ENCODE measurements around the gene HLCS. TPM values are rescaled to one million over a fixed set of nuclear protein-coding genes. Genes with fewer than 3 reads are reported as not detected.
A peak's percentile ranks its signal among the peaks of the same experiment; 100 is the strongest.

HLCS gene
- total and polyA plus RNA-seq, 4 donors = 12.5 to 28.8 (median 15.7) TPM

- Histone ChIP-seq H3K27ac (ENCODE audit: low read depth, low read length) (no peak overlapping the region), H3K9me3 (ENCODE audit: control insufficient read depth, insufficient read depth, low read length) (no peaks in the 10 kb centered on the region), H3K4me1 (ENCODE audit: control insufficient read depth, insufficient read depth, low read length) (no peaks in the 10 kb centered on the region), H3K27me3 (ENCODE audit: control insufficient read depth, insufficient read depth, low read length) (no peaks in the 10 kb centered on the region), H3K36me3 (ENCODE audit: control insufficient read depth, insufficient read depth, low read length) (peaks cover 9% of the 10 kb centered on the region), H3K4me3 (ENCODE audit: low read depth, low read length) (no peak overlapping the region)
- no peak for DNase-seq (ENCODE audit: low read depth in 4 of 6, low spot score in 6 of 6)
- 67% methylated on average over 1 of the region's 4 CpGs for WGBS (ENCODE audit: insufficient coverage)
Measured at GRCh38 chr21:36918291-36918690, 48.2 kb downstream of the HLCS start.

- 71% methylated on average over 4 of the region's 8 CpGs for WGBS (ENCODE audit: insufficient coverage)
Measured at GRCh38 chr21:36917471-36918158, 48.9 kb downstream of the HLCS start.

GRCh38 chr21:36916718-36917117 is 49.8 kb downstream of the HLCS start:
- Histone ChIP-seq H3K9me3 (ENCODE audit: control insufficient read depth, insufficient read depth, low read length) (no peaks in the 10 kb centered on the region), H3K4me3 (ENCODE audit: low read depth, low read length) (no peak overlapping the region), H3K27me3 (ENCODE audit: control insufficient read depth, insufficient read depth, low read length) (no peaks in the 10 kb centered on the region), H3K36me3 (ENCODE audit: control insufficient read depth, insufficient read depth, low read length) (peaks cover 6% of the 10 kb centered on the region), H3K4me1 (ENCODE audit: control insufficient read depth, insufficient read depth, low read length) (no peaks in the 10 kb centered on the region), H3K27ac (ENCODE audit: low read depth, low read length) (no peak overlapping the region)
- WGBS (ENCODE audit: insufficient coverage) = no CpG with 5 or more reads among the region's 3 CpGs
- no peak for DNase-seq (ENCODE audit: low read depth in 4 of 6, low spot score in 6 of 6)

More at GRCh38 chr21:36917471-36918158, 48.9 kb downstream of the HLCS start:
- peak in 3 of 6 donors; percentile 14 to 54 (median 50) for DNase-seq (ENCODE audit: low read depth in 4 of 6, low spot score in 6 of 6)
- H3K4me1 ChIP-seq (ENCODE audit: control insufficient read depth, insufficient read depth, low read length) = no peaks in the 10 kb centered on the region
- H3K27ac ChIP-seq (ENCODE audit: low read depth, low read length) = no peak overlapping the region
- H3K27me3 ChIP-seq (ENCODE audit: control insufficient read depth, insufficient read depth, low read length) = no peaks in the 10 kb centered on the region
- H3K4me3 ChIP-seq (ENCODE audit: low read depth, low read length) = no peak overlapping the region
- H3K36me3 ChIP-seq (ENCODE audit: control insufficient read depth, insufficient read depth, low read length) = peaks cover 6% of the 10 kb centered on the region
- no peaks in the 10 kb centered on the region for H3K9me3 ChIP-seq (ENCODE audit: control insufficient read depth, insufficient read depth, low read length)

GRCh38 chr21:36915696-36916245 is 50.7 kb downstream of the HLCS start:
- 82% methylated on average over 4 of the region's 8 CpGs for WGBS (ENCODE audit: insufficient coverage)
- DNase-seq (ENCODE audit: low read depth in 4 of 6, low spot score in 6 of 6) = no peak

GRCh38 chr21:36915014-36915695 is 51.3 kb downstream of the HLCS start:
- Histone ChIP-seq H3K36me3 (ENCODE audit: control insufficient read depth, insufficient read depth, low read length) (peaks cover 6% of the 10 kb centered on the region), H3K9me3 (ENCODE audit: control insufficient read depth, insufficient read depth, low read length) (no peaks in the 10 kb centered on the region), H3K4me1 (ENCODE audit: control insufficient read depth, insufficient read depth, low read length) (peaks cover 6% of the 10 kb centered on the region), H3K4me3 (ENCODE audit: low read depth, low read length) (no peak overlapping the region), H3K27me3 (ENCODE audit: control insufficient read depth, insufficient read depth, low read length) (no peaks in the 10 kb centered on the region), H3K27ac (ENCODE audit: low read depth, low read length) (no peak overlapping the region)
- 86% methylated on average over 8 of the region's 17 CpGs for WGBS (ENCODE audit: insufficient coverage)
- DNase-seq (ENCODE audit: low read depth in 4 of 6, low spot score in 6 of 6) = no peak

More at GRCh38 chr21:36915696-36916245, 50.7 kb downstream of the HLCS start:
- H3K27ac ChIP-seq (ENCODE audit: low read depth, low read length) = no peak overlapping the region
- no peak overlapping the region for H3K4me3 ChIP-seq (ENCODE audit: low read depth, low read length)
- peaks cover 6% of the 10 kb centered on the region for H3K36me3 ChIP-seq (ENCODE audit: control insufficient read depth, insufficient read depth, low read length)
- no peaks in the 10 kb centered on the region for H3K27me3 ChIP-seq (ENCODE audit: control insufficient read depth, insufficient read depth, low read length)
- H3K9me3 ChIP-seq (ENCODE audit: control insufficient read depth, insufficient read depth, low read length) = no peaks in the 10 kb centered on the region
- H3K4me1 ChIP-seq (ENCODE audit: control insufficient read depth, insufficient read depth, low read length) = peaks cover 5% of the 10 kb centered on the region

GRCh38 chr21:36914244-36915013 is 52.0 kb downstream of the HLCS start:
- peaks cover 6% of the 10 kb centered on the region for H3K4me1 ChIP-seq (ENCODE audit: control insufficient read depth, insufficient read depth, low read length)
- H3K4me3 ChIP-seq (ENCODE audit: low read depth, low read length) = no peak overlapping the region
- H3K27me3 ChIP-seq (ENCODE audit: control insufficient read depth, insufficient read depth, low read length) = no peaks in the 10 kb centered on the region
- no peak overlapping the region for H3K27ac ChIP-seq (ENCODE audit: low read depth, low read length)
- DNase-seq (ENCODE audit: low read depth in 4 of 6, low spot score in 6 of 6) = no peak
- WGBS (ENCODE audit: insufficient coverage) = 85% methylated on average over 15 of the region's 18 CpGs
- H3K9me3 ChIP-seq (ENCODE audit: control insufficient read depth, insufficient read depth, low read length) = no peaks in the 10 kb centered on the region
- peaks cover 6% of the 10 kb centered on the region for H3K36me3 ChIP-seq (ENCODE audit: control insufficient read depth, insufficient read depth, low read length)

GRCh38 chr21:36913247-36914169 is 53.0 kb downstream of the HLCS start:
- no peak overlapping the region for H3K4me3 ChIP-seq (ENCODE audit: low read depth, low read length)
- peaks cover 6% of the 10 kb centered on the region for H3K36me3 ChIP-seq (ENCODE audit: control insufficient read depth, insufficient read depth, low read length)
- no peaks in the 10 kb centered on the region for H3K9me3 ChIP-seq (ENCODE audit: control insufficient read depth, insufficient read depth, low read length)
- no peak overlapping the region for H3K27ac ChIP-seq (ENCODE audit: low read depth, low read length)
- H3K4me1 ChIP-seq (ENCODE audit: control insufficient read depth, insufficient read depth, low read length) = peaks cover 6% of the 10 kb centered on the region
- no peak for DNase-seq (ENCODE audit: low read depth in 4 of 6, low spot score in 6 of 6)
- no peaks in the 10 kb centered on the region for H3K27me3 ChIP-seq (ENCODE audit: control insufficient read depth, insufficient read depth, low read length)
- WGBS (ENCODE audit: insufficient coverage) = 98% methylated on average over 4 of the region's 8 CpGs

- H3K36me3 ChIP-seq (ENCODE audit: control insufficient read depth, insufficient read depth, low read length) = peaks cover 6% of the 10 kb centered on the region
- H3K9me3 ChIP-seq (ENCODE audit: control insufficient read depth, insufficient read depth, low read length) = no peaks in the 10 kb centered on the region
- WGBS (ENCODE audit: insufficient coverage) = 74% methylated on average over 14 of the region's 17 CpGs
- H3K27ac ChIP-seq (ENCODE audit: low read depth, low read length) = no peak overlapping the region
- no peak overlapping the region for H3K4me3 ChIP-seq (ENCODE audit: low read depth, low read length)
- H3K4me1 ChIP-seq (ENCODE audit: control insufficient read depth, insufficient read depth, low read length) = peaks cover 6% of the 10 kb centered on the region
- no peaks in the 10 kb centered on the region for H3K27me3 ChIP-seq (ENCODE audit: control insufficient read depth, insufficient read depth, low read length)
- no peak for DNase-seq (ENCODE audit: low read depth in 4 of 6, low spot score in 6 of 6)
Measured at GRCh38 chr21:36910581-36911307, 55.7 kb downstream of the HLCS start.

Data from spinal cord (tissue), 10 donors.